HepG2 (cell line): ENCODE measurements around the gene ATG2A. TPM values are rescaled to one million over a fixed set of nuclear protein-coding genes. Genes with fewer than 3 reads are reported as not detected.
A peak's percentile ranks its signal among the peaks of the same experiment; 100 is the strongest.

Source experiments
- ATAC-seq: fragments of 200-7000 bp; cut with Tn5 transposase; 3 replicates; pipeline ENCODE4 v1.9.1; 2020; ENCODE audit warnings: mild to moderate bottlenecking, moderate library complexity
- BruUV-seq: library from RNA; stranded (reverse); fragments of 400-500 nt; replicated peaks from 2 replicates; lab custom pipeline; 2021; lab: Mats Ljungman, UMichigan
- CTCF ChIA-PET: fragments of 300-600 bp; formaldehyde crosslinking; extraction: SDS; loops from one replicate; lab custom pipeline; 2021; ENCODE audit warnings: low total read pairs, inconsistent platforms, low intra/inter-chr PET ratio; lab: Yijun Ruan, JAX
- POLR2A ChIA-PET: fragments of 350-600 bp; sonication (Branson Sonifier 250); formaldehyde crosslinking; loops from one replicate; lab custom pipeline; 2020; ENCODE audit warnings: antibody characterized with exemption, inconsistent platforms; lab: Yijun Ruan, JAX
- DNase-seq: peaks from one replicate; pipeline ENCODE4 v3.0.0-alpha.2; 2015; ENCODE audit warnings: low spot score
- FAIRE-seq: peaks from 3 replicates; lab custom pipeline; 2011; peaks lifted over from hg19 to GRCh38; lab: Jason Lieb, UNC
- H2AFZ ChIP-seq: one replicate; pipeline ENCODE4 v1.6.1; 2011; ENCODE audit warnings: low read length, inconsistent platforms
- H3K27ac ChIP-seq: fragments of 300-600 bp; 3 replicates; pipeline ENCODE4 v1.8.0; 2011; ENCODE audit warnings: mixed run types, mild to moderate bottlenecking, mixed read lengths, low read length, inconsistent platforms; ENCODE audit not compliant: insufficient read depth; ENCODE audit errors: extremely low read length
- H3K27me3 ChIP-seq, 2 experiments: fragments of 200-600 bp in 1 of 2; 2 replicates in 1 of 2; 3 replicates in 1 of 2; pipeline versions ENCODE4 v1.6.0 to v1.8.0; 2011; ENCODE audit warnings: low read length in 2 of 2, mild to moderate bottlenecking in 2 of 2, moderate library complexity in 2 of 2, inconsistent platforms in 1 of 2; ENCODE audit not compliant: insufficient read depth in 2 of 2, control insufficient read depth in 1 of 2
- H3K36me3 ChIP-seq, 2 experiments: fragments of 200-600 bp in 1 of 2; replicated peaks in 1 of 2; 2 replicates in 1 of 2; 3 replicates in 1 of 2; pipeline versions ENCODE4 v1.5.1 to v1.8.0; 2011; ENCODE audit warnings: low read length in 2 of 2, inconsistent platforms in 1 of 2; ENCODE audit not compliant: insufficient read depth in 2 of 2, control insufficient read depth in 1 of 2
- H3K4me1 ChIP-seq: 2 replicates; pipeline ENCODE4 v1.5.1; 2012; ENCODE audit warnings: low read length, inconsistent platforms; ENCODE audit not compliant: insufficient read depth
- H3K4me2 ChIP-seq: 2 replicates; pipeline ENCODE4 v1.6.0; 2011; ENCODE audit warnings: low read depth, low read length, inconsistent platforms
- H3K4me3 ChIP-seq, 3 experiments: fragments of 200-600 bp in 1 of 3; sonication (generic), shearing (Covaris generic) in 1 of 3; replicated peaks in 1 of 3; 2 replicates each; pipeline ENCODE4 v1.5.1; 2011 to 2016; ENCODE audit warnings: low read length in 3 of 3, inconsistent platforms in 2 of 3, low read depth in 2 of 3, mild to moderate bottlenecking in 2 of 3, control low read depth in 1 of 3, mixed read lengths in 1 of 3; ENCODE audit not compliant: insufficient read depth in 1 of 3
- H3K79me2 ChIP-seq: one replicate; pipeline ENCODE4 v1.6.1; 2011; ENCODE audit warnings: low read length, inconsistent platforms; ENCODE audit not compliant: insufficient read depth
- H3K9ac ChIP-seq: 2 replicates; pipeline ENCODE4 v1.6.0; 2011; ENCODE audit warnings: mild to moderate bottlenecking, low read depth, low read length, inconsistent platforms; ENCODE audit not compliant: insufficient read depth
- H3K9me3 ChIP-seq: 2 replicates; pipeline ENCODE4 v1.5.1; 2012; ENCODE audit warnings: mild to moderate bottlenecking, low read length
- H4K20me1 ChIP-seq: 2 replicates; pipeline ENCODE4 v1.6.0; 2011; ENCODE audit warnings: inconsistent platforms, mild to moderate bottlenecking, low read length, moderate library complexity; ENCODE audit not compliant: insufficient read depth
- AFF4 ChIP-seq: sonication (generic); formaldehyde crosslinking; IDR thresholded peaks from 2 replicates; pipeline ENCODE4 v1.4.0; 2020; ENCODE audit warnings: missing genetic modification reagents
- EEA1 ChIP-seq: sonication (generic); formaldehyde crosslinking; IDR thresholded peaks from 2 replicates; pipeline ENCODE4 v1.5.1; 2020; ENCODE audit warnings: mild to moderate bottlenecking, missing genetic modification reagents, borderline replicate concordance
- HNRNPL ChIP-seq: fragments of 200-400 bp; formaldehyde crosslinking; IDR thresholded peaks from 2 replicates; pipeline ENCODE4 v1.6.1; 2017; ENCODE audit warnings: mild to moderate bottlenecking, low read depth, low read length
- UBTF ChIP-seq: sonication (generic); formaldehyde crosslinking; IDR thresholded peaks from 2 replicates; pipeline ENCODE4 v1.4.0; 2020; ENCODE audit warnings: mild to moderate bottlenecking, missing genetic modification reagents
- ZNF350 ChIP-seq: sonication (generic); formaldehyde crosslinking; IDR thresholded peaks from 2 replicates; pipeline ENCODE4 v1.4.0; 2020; ENCODE audit warnings: mild to moderate bottlenecking, low read depth, missing genetic modification reagents, borderline replicate concordance
- WGBS: methylation state at CpG from one replicate; pipeline ENCODE4 v1.1.6; 2017; ENCODE audit warnings: low lambda C conversion rate; 5-methylcytosine and 5-hydroxymethylcytosine counted together
- in situ Hi-C: cut with HindIII; loops from 2 replicates; pipeline ENCODE4 v1.10.0; 2017; ENCODE audit warnings: low pct_unique_long_range_greater_than_20kb; ENCODE audit not compliant: extremely low pct_ligation_motif_present
- intact Hi-C: fragments of 100-400 bp; cut with micrococcal nuclease; formaldehyde crosslinking; loops from one replicate; pipeline ENCODE4 v1.10.0; 2022; ENCODE audit not compliant: unreplicated experiment
- polyA plus RNA-seq, 8 experiments: library from polyadenylated mRNA; depleted of rRNA in 3 of 8; stranded (reverse) in 7 of 8; unstranded in 1 of 8; fragments of >200 nt; fragmentation: Illumina TruSeq in 4 of 8; extraction: Trizol in 4 of 8; gene quantifications; 2 replicates each; pipeline versions ENCODE4 v1.2.1 to v1.2.3, GENCODE V29; 2011 to 2016; ENCODE audit warnings: low read depth in 4 of 8, missing spikeins in 1 of 8, mixed read lengths in 1 of 8; ENCODE audit not compliant: insufficient read depth in 1 of 8
- total RNA-seq, 5 experiments: library from RNA; depleted of rRNA; stranded (reverse); fragments of >200 nt; fragmentation: Illumina TruSeq; extraction: Trizol; gene quantifications; 2 replicates each; pipeline ENCODE4 v1.2.3, GENCODE V29; 2016; ENCODE audit warnings: low read depth in 1 of 5

ATG2A gene
- total and polyA plus RNA-seq, 2 of the 13 experiments (the other 11 are each of a cell fraction or from before 2014, with no cell fraction given), result 6.7 to 8.0 TPM

DNA sequence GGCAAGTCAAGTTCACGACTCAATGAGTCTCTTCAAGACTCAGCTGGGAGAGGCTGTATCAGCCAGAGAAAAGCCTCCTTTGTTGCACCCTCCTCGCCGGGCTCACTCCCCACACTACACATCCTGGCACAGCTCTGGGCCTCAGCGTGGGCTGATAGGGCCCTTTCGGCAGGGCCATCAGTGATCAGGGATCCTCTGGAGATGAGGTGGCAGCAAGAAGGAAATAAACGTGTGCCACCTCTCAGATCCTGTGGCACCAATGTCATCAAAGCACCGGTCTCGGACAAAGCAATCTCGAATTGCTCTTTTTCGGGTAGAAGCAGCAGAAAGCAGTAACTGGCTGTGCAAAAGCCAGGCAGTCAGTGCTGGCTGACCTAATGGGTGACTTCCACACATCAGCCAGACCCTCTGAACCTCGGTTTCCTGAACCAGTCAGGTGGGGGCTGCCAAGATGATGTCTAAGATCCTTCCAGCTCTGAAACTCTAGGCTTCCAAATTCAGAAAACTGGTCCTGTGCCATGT is 40.7 kb downstream of the ATG2A start:
- FAIRE-seq, result no peak
- Histone ChIP-seq H3K27ac (peak overlapping the region; percentile 47), H3K4me1 (peaks cover 80% of the 10 kb centered on the region), H3K9me3 (no peaks in the 10 kb centered on the region), H3K36me3 (peaks cover 2 to 10% of the 10 kb centered on the region in 2 experiments; a peak in 2 of 5 replicates), H3K79me2 (peaks cover 48% of the 10 kb centered on the region), H4K20me1 (no peaks in the 10 kb centered on the region; the same call in 1 of the 2 replicates), H2AFZ (no peak overlapping the region), H3K4me2 (peak overlapping the region; percentile 98), H3K9ac (peak overlapping the region; percentile 81), H3K27me3 (no peaks in the 10 kb centered on the region; a peak in 1 of 5 replicates), H3K4me3 (peak overlapping the region in 2 of 3 experiments; percentile 83 to 99; a peak in 5 of 6 replicates)
- no peak for DNase-seq
- POLR2A ChIA-PET, result interaction anchor here (1.7 to 10.4 kb wide), 4 partner anchors 12 to 188 kb away, joined by 3 to 132 read pairs (median 26); no protein-coding TSS in a partner anchor
- no TSS peak for BruUV-seq
- 65% methylated on average over 9 of the region's 11 CpGs for WGBS
- no peak for ATAC-seq
- CTCF ChIA-PET, result no interaction called here
- intact Hi-C loops, result no loop called here
- no peak for TF ChIP-seq EEA1
- TF ChIP-seq AFF4 (CRISPR knock-in tag), result no peak
- 0 out of 2 replicates have a peak, but pooled peaks have one; percentile 5 for TF ChIP-seq HNRNPL
- peak; percentile 12; the same call in 1 of the 2 replicates for TF ChIP-seq UBTF (CRISPR knock-in tag)
- TF ChIP-seq ZNF350 (CRISPR knock-in tag), result 0 out of 2 replicates have a peak, but pooled peaks have one; percentile 5
- in situ Hi-C loops, result no loop called here
